Stimulated activated CD8-positive, alpha-beta memory T cell treated with anti-CD3 and anti-CD28 coated beads, Interleukin-7, amount 100 ng/mL, for 48 hours (primary cell): ENCODE results near the gene TRIO.

Source experiments
- DNase-seq, 2 donors: peaks; one replicate each; pipeline ENCODE4 v3.0.0-alpha.2; 2020; ENCODE audit warnings: low read depth in 1 of 2; ENCODE audit errors: extremely low read depth in 1 of 2

The TRIO gene

DNA sequence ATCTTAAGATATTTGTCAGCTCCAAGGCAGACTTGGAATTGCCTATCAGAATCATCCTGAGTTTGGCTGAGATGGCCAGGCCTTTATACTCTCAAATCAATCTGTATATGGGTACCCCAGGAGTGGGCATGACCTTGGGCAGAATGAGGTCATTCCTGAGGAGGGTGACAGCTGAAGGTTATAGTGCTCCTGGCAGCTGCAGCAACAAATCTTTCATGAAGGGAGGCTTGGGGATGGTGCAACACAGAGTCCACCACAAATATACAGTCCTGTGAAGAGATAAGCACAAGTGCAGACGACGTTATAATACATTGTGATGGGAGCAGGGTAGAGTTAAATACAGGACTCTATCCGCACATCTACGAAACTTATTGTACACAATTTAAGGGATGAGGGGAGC is 21.1 kb upstream of the TRIO start:
- no peak for DNase-seq

DNA sequence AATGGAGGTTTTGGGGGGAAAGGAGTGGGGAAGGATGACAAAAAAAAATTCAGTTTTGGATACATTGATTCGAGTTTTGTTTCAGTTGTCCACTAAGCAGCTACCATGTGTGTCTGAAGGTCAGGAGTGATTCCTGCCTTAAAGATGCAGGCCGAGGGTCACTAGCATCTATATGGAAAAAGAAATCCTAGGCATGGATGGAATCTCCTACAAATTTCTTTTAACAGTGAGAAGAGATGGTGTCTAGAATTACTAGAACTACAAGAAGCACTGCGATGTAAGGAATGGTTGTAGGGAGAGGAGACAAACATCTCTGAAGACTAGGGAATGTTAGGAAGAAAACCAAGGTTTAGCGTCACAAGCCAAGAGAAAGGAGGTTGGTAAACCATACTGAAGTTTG is 19.6 kb upstream of the TRIO start:
- no peak for DNase-seq

DNA sequence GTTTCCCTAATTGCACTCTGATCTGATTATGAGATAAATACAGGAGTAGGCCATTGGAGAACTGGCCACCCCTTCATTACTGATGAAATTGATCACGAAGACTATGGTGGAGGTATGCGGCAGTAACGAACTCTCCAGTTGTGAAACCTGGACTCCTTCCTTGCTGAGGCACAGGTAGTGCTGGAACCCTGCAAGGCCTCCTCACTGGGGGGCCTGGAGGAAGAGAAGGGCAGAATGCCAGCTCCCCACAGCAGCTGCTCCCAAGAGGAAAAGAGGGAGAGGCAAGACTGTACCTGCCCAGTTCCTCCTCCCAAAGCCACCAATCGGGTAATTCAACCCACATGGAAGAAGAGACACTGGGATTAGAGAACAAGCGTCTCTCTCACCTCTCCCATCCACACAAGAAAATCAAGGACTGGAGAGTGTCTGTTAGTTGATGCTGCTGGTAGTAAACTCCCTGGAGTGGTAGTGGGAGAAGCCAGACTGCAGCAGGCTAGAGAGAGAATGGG is 19.1 kb upstream of the TRIO start:
- no peak for DNase-seq

DNA sequence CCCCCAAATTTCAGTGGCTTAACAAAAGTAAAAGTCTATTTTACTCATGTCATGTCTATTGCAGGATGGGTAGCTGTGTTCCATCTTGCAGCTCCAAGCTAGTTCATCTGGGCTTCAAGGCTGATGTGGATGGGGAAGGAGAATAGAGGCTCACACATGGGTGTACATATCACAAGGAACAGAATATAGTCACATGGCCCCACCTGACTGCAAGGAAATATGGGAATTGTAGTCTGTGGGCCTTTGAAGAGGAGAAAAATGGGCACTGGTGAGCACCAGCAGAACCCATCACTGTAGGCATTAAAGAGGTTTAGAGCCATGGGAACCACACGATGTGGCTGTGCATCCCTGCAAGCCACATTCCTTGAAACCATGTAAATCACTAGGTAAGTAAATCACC is 17.9 kb upstream of the TRIO start:
- DNase-seq, result no peak

DNA sequence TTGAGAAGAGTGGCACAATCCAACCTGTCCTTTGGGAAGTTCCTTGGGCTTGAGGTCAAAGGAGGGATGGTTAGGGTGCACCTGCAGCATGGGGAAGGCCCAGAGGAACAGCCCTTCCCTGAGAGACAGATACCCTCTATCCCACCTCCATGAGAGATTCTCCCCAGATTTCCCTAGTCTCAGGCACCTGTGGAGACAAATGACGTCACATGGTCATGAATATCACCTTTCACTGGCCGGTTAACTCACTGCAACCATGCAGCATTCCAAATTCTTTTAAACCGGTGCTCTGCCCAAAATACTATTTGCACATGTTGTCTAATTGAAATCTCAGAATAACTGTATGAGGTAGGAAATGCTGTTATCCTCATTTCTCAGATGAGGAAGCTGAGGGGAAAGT is 15.6 kb upstream of the TRIO start:
- no peak for DNase-seq

DNA sequence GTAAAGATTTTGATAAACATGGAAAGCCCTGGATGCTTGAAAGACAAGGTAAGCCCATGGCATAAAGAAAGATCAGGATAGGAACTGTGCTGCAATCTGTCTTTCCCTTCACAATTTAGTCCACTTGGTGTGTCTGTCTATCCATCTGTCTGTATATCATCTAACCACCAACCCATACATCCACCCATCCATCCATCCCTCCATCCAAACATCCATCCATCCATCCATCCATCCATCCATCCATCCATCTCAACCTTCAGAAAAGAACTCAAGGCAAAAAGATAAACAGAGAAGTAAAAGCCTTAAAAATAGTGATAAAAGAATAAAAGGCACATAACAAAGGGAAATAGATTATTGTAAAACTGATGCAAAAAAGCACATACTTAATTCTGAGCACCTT is 15.1 kb upstream of the TRIO start:
- DNase-seq, result no peak

DNA sequence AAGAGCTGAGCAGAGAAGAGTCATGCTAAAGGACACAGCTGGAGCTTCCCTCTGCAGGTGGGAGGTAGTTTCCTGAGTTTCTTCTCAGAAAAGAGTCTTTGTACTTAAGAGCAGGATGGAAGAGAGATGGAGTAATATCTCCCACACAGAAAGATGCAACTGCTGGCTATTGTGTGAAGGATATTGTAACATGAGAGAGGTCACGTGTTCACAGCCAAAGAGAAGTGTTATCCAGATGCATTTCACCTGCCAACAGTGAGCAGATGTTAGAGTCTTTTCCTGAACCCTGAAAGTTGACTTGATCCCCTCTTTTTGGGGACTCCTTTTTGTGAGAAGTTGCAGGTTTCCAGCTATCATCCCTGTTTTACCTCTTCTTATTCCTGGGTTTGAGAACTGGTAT is 14.0 kb upstream of the TRIO start:
- DNase-seq, result no peak

DNA sequence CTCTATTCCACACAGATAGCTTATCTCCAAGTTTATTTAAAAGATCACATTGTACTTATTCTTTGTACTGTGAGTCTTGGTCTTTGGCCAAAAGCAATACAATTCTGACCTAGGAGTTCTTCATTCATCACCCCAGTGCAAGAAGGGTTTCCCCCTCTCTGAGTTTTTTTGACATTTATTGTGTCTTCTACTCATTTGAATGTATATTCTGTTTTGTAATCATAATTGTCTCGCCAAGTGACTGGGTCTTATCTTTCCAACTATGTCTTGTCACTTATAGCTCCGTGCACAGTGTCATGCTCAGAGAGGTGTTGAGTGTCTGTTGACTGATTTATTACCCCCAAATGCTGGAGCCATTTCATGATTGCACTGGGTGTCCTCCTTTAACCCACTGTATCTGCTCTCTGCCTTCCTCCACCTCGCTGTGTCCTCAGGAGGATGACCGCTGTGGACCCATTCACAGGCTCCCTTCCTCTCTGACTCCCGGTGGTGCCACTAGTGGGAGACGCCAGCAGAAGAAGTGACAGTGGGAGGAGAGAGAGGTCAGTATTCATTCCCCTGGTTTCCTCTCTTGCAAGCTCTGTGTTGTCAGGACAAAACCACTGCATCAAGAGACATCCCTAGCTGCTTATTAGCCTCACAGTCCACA is 11.2 kb upstream of the TRIO start:
- DNase-seq, result no peak

DNA sequence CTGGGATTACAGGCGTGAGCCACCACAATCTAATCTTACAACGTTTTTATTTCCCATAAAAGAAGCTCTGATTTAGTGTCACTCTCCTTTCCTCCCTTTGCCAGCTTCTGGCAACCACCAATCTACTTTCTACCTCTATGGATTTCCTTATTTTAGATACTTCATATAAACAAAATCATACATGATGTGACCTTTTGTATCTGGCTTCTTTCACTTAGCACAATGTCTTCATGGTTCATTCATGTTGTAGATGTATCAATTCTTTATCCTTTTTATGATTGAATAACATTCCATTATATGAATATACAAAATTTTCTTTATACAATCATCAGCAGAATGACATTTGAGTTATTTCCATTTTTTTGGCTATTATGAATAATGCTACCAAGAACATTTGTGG is 9.7 kb upstream of the TRIO start:
- no peak for DNase-seq

DNA sequence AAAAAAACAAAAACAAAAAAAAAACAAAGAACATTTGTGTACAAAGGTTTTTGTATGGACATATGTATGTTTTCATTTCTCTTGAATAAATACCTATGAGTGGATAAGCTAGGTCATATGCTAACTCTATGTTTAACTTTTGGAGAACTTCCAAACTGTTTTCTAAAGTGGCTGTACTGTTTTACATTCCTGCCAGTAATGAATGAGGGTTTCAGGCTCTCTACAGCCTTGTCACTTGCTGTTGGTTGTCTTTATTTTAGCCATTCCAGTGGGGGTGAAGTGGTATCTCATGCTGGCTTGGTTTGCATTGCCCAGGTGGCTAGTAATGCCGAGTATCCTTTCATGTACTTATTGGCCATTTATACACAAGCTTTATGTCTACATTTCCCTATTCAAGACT is 9.1 kb upstream of the TRIO start:
- DNase-seq, result no peak

DNA sequence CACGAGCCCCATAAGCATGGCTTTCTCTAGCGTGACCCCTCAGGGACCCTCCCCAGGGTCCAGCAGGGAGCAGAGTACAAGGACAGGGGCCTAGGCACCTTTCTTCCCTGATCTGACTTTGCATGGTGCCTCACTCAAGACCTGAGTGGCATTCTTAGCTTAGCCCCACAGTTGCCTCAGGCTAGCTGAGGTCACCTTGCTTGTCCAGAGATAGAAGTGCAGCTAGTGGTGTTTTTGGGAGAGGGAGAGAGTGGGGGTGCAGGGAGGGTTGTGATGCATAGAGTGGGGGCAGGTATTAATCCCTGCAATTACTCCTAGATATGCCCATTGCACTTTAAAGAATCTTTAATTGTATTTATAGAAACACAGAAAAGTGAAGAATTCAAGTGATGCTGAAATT is 8.4 kb upstream of the TRIO start:
- DNase-seq, result no peak

DNA sequence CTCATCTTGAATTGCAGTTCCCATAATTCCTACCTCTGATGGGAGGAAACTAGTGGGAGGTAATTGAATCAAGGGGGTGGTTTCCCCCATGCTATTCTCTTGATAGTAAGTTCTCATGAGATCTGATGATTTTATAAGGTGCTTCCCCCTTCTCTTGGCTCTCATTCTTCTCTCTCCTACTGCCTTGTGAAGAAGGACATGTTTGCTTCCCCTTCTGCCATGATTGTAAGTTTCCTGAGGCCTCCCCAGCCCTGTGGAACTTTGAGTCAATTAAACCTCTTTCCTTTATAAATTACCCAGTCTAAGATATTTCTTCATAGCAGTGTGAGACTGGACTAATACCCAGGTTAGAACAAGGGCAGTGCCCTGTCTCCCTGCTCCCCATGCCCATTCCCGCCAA is 7.5 kb upstream of the TRIO start:
- DNase-seq, result no peak

DNA sequence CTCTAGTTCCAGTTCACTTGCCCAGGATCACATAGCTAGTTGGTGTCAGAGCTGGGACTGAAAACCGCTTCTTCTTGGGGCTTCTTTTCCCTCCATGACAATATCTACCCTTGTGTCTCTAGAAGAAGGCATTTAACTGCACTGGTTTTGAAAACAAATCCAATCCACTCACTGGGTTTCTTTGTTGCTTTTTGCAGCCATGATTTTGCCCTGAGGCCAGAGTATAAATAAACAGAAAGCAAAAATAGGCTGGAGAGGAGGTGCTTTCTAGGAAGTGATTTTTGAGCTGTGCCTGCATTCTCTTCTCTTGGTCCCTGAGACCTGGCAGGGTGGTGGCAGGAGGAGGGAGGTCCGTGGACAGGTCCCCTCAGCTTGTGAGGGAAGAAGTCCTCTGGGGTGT is 6.9 kb upstream of the TRIO start:
- DNase-seq, result no peak

DNA sequence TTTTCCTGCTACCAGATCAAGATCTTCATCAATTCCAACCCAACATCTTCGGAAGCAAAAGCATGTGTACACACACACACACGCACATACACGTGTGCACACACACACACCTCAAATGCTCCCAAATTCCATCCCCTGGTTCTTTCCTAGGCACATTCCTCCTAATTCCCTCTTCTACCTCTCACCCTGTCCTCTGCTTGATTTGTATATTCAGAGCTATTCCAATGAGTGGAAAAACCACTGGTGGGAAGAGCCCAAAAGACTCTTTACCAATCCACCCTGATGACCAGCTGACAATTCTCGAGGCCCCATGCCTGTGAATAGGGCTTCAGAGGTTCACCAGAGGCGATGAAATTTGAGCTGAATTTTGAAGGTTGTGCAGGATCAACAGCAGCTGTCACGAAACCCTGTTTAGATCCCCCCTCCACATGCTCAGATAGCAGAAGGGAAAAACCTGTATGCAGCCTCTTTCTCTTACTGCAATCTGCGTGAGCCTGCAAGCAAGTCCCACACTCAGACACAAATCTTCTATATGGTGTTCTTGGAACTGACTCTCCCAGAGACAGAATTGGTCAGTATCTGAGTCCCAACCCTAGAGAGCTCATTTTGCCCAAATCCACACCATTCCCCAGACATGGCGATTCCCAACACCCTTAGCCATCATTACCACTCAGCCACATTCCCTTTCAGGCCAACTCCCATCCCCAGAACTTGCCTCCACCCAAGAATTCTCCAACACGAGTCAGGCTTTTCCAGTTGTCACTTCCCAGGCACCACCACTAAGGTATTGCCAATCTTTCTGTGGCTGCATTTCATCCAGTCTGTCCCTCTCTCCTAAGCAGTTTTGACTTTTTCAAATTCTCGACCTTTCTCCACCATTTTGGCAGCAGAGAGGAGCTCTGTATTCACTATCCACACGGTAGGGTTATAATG is 4.3 kb upstream of the TRIO start:
- DNase-seq, result no peak

DNA sequence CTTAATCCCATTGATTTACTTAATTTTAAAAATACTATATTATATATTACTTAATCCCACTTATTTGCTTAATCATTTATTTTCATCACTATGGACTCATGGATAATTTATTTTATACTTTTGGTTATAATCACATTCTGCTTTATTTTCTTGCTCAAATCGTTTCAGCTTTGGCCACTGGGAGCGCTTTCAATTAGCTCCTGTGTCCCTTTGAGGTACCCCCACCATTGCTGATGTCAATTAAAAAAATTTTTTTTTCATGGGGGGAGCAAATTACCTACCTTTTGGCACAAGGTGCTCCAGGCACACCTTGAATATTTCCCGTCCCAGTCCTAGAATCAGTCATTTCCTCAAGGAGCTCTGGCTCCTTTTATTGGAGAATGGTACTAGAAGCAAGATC is 1.4 kb upstream of the TRIO start:
- DNase-seq, result no peak

DNA sequence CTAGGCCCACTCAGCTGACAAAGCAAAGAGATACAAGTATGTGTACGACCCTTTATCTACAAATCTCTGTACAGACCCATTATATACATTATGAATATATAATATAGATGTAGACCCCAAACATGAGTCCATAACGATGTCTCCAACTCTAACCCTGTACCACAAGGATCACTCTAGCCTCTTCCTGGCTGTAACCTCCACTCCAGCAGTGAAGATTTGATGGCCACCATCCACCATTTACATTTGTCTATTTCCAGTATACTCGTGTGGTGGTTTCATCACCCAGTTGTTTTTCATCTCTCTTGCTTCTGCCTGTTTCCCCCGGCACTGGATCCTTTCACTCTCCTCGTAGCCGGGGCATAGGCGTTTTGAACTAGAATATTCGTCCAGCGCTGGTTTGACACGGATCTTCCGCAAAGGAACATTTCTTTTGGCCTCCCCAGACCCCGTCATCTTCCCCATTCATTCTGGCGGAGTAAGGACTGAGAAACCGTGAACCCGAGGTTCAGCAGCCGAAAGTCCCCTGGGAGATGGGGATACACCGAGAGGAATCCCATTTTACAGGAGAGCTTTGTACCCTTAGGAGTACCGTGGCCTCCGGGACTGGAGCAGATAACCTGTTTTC is 828 bp upstream of the TRIO start:
- DNase-seq, result no peak

DNA sequence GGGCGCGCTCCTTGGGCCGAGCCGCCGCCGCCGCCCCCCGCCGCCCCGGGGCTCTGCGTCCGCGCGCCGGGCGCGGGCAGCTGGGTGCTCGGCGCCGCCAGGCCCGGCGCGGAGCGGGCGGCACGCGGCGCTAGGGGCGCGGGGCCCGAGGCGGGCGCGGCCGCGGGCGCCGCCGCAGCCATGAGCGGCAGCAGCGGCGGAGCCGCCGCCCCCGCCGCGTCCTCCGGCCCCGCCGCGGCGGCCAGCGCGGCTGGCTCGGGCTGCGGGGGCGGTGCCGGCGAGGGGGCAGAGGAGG is 351 bp downstream of the TRIO start:
- DNase-seq, result no peak

DNA sequence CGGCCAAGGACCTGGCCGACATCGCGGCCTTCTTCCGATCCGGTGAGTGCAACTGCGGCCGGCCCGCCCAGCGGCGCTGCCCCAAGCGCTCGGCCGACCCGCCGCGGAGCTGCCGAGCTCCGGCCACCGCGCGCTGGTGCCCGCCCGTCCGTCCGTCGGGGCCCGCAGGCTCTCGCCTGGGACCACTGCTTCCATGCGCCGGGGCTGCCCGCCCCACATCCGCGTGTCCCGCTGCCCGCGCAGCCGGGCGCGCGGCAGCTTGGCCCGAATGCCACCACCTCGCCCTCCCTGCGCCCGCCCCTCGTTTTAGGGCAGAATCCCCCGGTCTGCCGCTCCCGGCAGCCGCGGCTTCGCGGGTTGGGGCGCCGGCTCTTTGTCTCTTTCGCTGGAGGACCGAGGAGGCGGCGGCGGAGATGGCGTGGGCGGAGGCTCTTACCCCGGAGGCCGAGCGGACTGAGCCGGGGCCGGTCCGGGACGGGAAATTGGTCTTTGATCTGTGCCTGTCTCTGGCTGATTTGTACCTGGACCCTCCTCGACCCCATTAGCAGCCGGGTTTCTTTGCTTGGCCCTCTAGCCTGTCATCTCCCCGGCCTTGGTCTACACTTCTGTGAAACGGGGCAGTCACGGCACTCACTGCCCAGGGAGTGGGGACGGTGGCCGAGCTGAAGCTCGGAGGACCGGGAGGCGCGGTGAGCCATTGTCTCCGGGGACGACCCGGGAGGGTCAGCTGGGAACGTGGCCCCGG is 871 bp downstream of the TRIO start:
- peak in 1 of 2 donors; percentile 8 for DNase-seq

DNA sequence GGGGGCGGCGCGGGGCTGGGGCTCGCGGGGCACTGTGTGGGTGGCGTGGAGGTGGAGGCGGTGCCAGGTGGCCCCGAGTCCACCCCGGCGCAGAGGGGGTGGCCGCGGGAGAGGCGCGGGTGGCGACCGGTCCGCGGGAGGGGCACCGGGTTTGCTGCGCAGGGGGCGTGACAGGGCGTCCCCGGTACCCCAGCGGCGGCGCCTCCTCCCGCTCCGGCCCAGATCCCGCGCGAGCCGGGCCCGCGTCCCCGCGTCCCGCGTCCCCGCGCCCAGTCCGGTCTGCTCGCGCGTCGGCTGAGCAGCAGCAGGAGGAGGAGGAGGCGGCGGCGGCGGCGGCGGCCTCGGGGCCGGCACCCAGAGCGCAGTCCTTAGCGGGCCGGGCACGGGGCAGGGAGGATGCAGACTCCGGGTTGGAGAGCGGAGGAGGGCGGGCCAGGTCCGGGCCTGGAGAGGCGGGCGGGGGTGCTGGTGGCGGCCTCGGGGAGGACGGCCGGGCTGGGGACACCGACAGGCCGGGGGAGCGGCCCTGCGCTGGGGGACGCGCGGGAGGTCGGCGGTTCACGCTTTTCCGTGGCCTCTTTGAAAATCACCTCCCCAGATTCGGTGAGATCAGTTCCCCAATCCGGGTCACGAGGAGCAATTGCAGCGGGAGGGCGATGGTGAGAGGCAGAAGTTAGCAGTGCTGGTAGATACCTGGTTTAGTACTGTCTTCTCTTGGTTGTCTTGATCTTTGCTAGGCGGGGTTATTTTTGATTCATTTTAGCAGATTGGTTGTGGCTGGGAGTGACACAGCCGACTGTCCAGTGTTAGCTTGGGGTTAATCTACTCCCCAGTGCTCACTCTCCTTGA is 1.7 kb downstream of the TRIO start:
- peak in 1 of 2 donors; percentile 4 for DNase-seq
